NCI-H2227 (cell line): ENCODE results near the gene PTPRF.

Experiments
- DNase-seq: peaks from one replicate; lab custom pipeline; 2025; ENCODE audit not compliant: unreplicated experiment; lab: John Stamatoyannopoulos, UW

PTPRF gene

GRCh38 chr1:43655953-43656352 is 125.3 kb downstream of the PTPRF start:
- DNase-seq: no peak

- DNase-seq: no peak
Observed at GRCh38 chr1:43659212-43660166, 128.8 kb downstream of the PTPRF start.

GRCh38 chr1:43660355-43660754 is 129.7 kb downstream of the PTPRF start:
- DNase-seq: no peak

- DNase-seq: no peak
Observed at GRCh38 chr1:43664369-43664768, 133.7 kb downstream of the PTPRF start.

GRCh38 chr1:43666608-43667007 is 135.9 kb downstream of the PTPRF start:
- no peak for DNase-seq

GRCh38 chr1:43668956-43669355 is 138.3 kb downstream of the PTPRF start:
- DNase-seq: no peak

DNA sequence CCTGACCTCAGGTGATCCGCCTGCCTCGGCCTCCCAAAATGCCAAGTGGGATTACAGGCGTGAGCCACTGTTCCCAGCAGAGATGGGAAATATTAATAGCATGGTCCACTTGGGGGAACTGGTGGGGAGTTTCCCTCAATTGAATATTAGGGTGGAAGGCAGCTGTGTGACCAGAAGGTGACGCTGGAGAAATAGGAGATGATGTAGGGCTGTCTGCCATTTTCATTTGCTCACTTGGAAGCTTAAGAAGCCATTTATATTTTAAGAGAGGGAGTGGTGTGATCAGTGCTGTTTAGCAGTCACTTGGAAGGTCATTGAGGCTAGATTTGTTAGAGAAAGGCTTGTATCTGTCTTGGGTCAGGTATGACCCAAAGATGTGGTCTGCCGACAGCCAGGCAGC is 139.2 kb downstream of the PTPRF start:
- no peak for DNase-seq

- no peak for DNase-seq
Observed at GRCh38 chr1:43671193-43671592, 140.5 kb downstream of the PTPRF start.

GRCh38 chr1:43671626-43672330 is 141.1 kb downstream of the PTPRF start:
- DNase-seq: no peak

GRCh38 chr1:43673261-43673660 is 142.6 kb downstream of the PTPRF start:
- DNase-seq: no peak
